CD1c-positive myeloid dendritic cell (primary cell): Measurements from ENCODE around the gene KCTD16.

Source experiments
- DNase-seq: peaks from one replicate; pipeline ENCODE4 v3.0.0-alpha.2; 2016; ENCODE audit errors: extremely low spot score

Gene KCTD16

GRCh38 chr5:144333336-144333920, 162.8 kb downstream of the KCTD16 start:
- DNase-seq = no peak

- no peak for DNase-seq
These were observed 164.9 kb downstream of the KCTD16 start for GRCh38 chr5:144335561-144335960.

- DNase-seq = no peak
These were observed 165.7 kb downstream of the KCTD16 start for GRCh38 chr5:144336191-144336961.

GRCh38 chr5:144352330-144352729, 181.7 kb downstream of the KCTD16 start:
- no peak for DNase-seq

- no peak for DNase-seq
These were observed 182.2 kb downstream of the KCTD16 start for GRCh38 chr5:144352732-144353317.

- DNase-seq = no peak
These were observed 185.8 kb downstream of the KCTD16 start for GRCh38 chr5:144356489-144356888.

- no peak for DNase-seq
These were observed 190.7 kb downstream of the KCTD16 start for GRCh38 chr5:144361406-144361805.

GRCh38 chr5:144365885-144366284, 195.2 kb downstream of the KCTD16 start:
- no peak for DNase-seq

GRCh38 chr5:144367991-144368390, 197.3 kb downstream of the KCTD16 start:
- no peak for DNase-seq

GRCh38 chr5:144368556-144368955, 197.9 kb downstream of the KCTD16 start:
- no peak for DNase-seq

- no peak for DNase-seq
These were observed 198.3 kb downstream of the KCTD16 start for GRCh38 chr5:144369006-144369405.

GRCh38 chr5:144370273-144370672, 199.6 kb downstream of the KCTD16 start:
- no peak for DNase-seq

- no peak for DNase-seq
These were observed 204.0 kb downstream of the KCTD16 start for GRCh38 chr5:144374637-144375036.

- no peak for DNase-seq
These were observed 206.5 kb downstream of the KCTD16 start for GRCh38 chr5:144377207-144377606.

- DNase-seq = no peak
These were observed 208.0 kb downstream of the KCTD16 start for GRCh38 chr5:144378681-144379080.

- no peak for DNase-seq
These were observed 214.9 kb downstream of the KCTD16 start for GRCh38 chr5:144385597-144385996.

- no peak for DNase-seq
These were observed 215.6 kb downstream of the KCTD16 start for GRCh38 chr5:144386315-144386714.

GRCh38 chr5:144390133-144390532, 219.5 kb downstream of the KCTD16 start:
- DNase-seq = no peak

GRCh38 chr5:144391044-144391443, 220.4 kb downstream of the KCTD16 start:
- no peak for DNase-seq

GRCh38 chr5:144393641-144394435, 223.2 kb downstream of the KCTD16 start:
- no peak for DNase-seq

- DNase-seq = no peak
These were observed 225.0 kb downstream of the KCTD16 start for GRCh38 chr5:144395704-144396103.

GRCh38 chr5:144403058-144403457, 232.4 kb downstream of the KCTD16 start:
- no peak for DNase-seq
